B cell (primary cell): ENCODE measurements around the gene MRM2.

ENCODE experiments used
- EZH2 ChIP-seq: IDR thresholded peaks from 2 replicates; pipeline ENCODE4 v1.6.1; 2012; ENCODE audit warnings: borderline replicate concordance, low read depth, mild to moderate bottlenecking, moderate library complexity, low read length; ENCODE audit not compliant: insufficient read depth, poor library complexity, severe bottlenecking
- TF ChIP-seq, protein P1 (sequence below): fragments of 200-600 bp; IDR thresholded peaks from one replicate; pipeline ENCODE4 v1.8.0; 2022; ENCODE audit warnings: antibody characterized with exemption, mild to moderate bottlenecking

DNA sequence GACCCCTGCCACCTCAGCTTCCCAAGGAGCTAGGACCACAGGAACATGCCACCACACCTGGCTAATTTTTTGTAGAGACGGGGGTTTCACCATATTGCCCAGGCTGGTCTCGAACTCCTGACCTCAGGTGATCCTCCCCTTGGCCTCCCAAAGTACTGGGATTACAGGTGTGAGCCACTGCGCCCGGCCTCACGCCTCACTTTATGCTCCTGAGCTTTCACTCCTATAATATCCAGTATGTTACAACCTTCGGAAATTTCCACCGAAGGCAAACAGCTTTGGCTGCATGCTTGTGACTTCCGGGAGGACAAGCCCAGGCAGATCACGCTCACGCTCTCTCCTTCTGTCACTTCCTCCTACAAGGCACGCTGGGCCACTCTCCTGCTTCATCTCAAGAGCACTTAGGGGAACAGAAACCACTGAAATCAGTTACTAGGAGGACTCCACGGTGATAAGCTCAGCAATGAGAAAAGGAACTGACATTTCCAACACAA, 4.8 kb downstream of the MRM2 start:
- TF ChIP-seq EZH2 = no peak
- TF ChIP-seq, protein P1, sequence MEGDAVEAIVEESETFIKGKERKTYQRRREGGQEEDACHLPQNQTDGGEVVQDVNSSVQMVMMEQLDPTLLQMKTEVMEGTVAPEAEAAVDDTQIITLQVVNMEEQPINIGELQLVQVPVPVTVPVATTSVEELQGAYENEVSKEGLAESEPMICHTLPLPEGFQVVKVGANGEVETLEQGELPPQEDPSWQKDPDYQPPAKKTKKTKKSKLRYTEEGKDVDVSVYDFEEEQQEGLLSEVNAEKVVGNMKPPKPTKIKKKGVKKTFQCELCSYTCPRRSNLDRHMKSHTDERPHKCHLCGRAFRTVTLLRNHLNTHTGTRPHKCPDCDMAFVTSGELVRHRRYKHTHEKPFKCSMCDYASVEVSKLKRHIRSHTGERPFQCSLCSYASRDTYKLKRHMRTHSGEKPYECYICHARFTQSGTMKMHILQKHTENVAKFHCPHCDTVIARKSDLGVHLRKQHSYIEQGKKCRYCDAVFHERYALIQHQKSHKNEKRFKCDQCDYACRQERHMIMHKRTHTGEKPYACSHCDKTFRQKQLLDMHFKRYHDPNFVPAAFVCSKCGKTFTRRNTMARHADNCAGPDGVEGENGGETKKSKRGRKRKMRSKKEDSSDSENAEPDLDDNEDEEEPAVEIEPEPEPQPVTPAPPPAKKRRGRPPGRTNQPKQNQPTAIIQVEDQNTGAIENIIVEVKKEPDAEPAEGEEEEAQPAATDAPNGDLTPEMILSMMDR = no peak
